SK-N-SH (cell line): Measurements from ENCODE around the gene FTO. TPM values are rescaled to one million over a fixed set of nuclear protein-coding genes. Genes with fewer than 3 reads are reported as not detected.

Experiments
- CTCF ChIA-PET: fragments of 300-600, 350-600 bp; formaldehyde crosslinking; extraction: SDS; loops from one replicate; lab custom pipeline; 2021; lab: Yijun Ruan, JAX
- POLR2A ChIA-PET: fragments of 350-600 bp; sonication (Branson Sonifier 250); formaldehyde crosslinking; extraction: SDS; loops from one replicate; lab custom pipeline; 2020; ENCODE audit warnings: antibody characterized with exemption, inconsistent platforms; lab: Yijun Ruan, JAX
- DNase-seq: peaks from one replicate; pipeline ENCODE4 v3.0.0; 2012
- H2AFZ ChIP-seq: fragments of 200-600 bp; sonication (generic); 2 replicates; pipeline ENCODE4 v1.8.1; 2016; ENCODE audit warnings: antibody characterized with exemption, mild to moderate bottlenecking, low read depth
- H3F3A ChIP-seq: fragments of 200-600 bp; sonication (generic); replicated peaks from 2 replicates; pipeline ENCODE3; 2016; ENCODE audit warnings: antibody characterized with exemption, mild to moderate bottlenecking; ENCODE audit not compliant: insufficient read depth
- H3K27ac ChIP-seq, 2 experiments: fragments of 200-500 bp in 1 of 2; fragments of 200-600 bp in 1 of 2; sonication (Bioruptor generic) in 1 of 2; sonication (generic), shearing (Covaris generic) in 1 of 2; 2 replicates each; pipeline versions ENCODE4 v1.5.1 to v1.6.1; 2014 to 2016; ENCODE audit warnings: low read depth in 2 of 2, inconsistent platforms in 1 of 2, low read length in 1 of 2, mild to moderate bottlenecking in 1 of 2, mixed read lengths in 1 of 2
- H3K27me3 ChIP-seq: fragments of 200-600 bp; sonication (generic), shearing (Covaris generic); 2 replicates; pipeline ENCODE4 v1.6.1; 2016; ENCODE audit warnings: mixed run types; ENCODE audit not compliant: insufficient read depth
- H3K36me3 ChIP-seq, 2 experiments: fragments of 200-500 bp in 1 of 2; fragments of 200-600 bp in 1 of 2; sonication (Bioruptor generic) in 1 of 2; sonication (generic) in 1 of 2; replicated peaks in 1 of 2; 2 replicates each; pipeline versions ENCODE3 to v1.5.1; 2014 to 2016; ENCODE audit warnings: low read length in 1 of 2, mild to moderate bottlenecking in 1 of 2; ENCODE audit not compliant: insufficient read depth in 2 of 2, control insufficient read depth in 1 of 2
- H3K4me1 ChIP-seq, 2 experiments: fragments of 200-500 bp in 1 of 2; fragments of 200-600 bp in 1 of 2; sonication (Bioruptor generic) in 1 of 2; sonication (generic), shearing (Covaris generic) in 1 of 2; 2 replicates each; pipeline versions ENCODE4 v1.5.1 to v1.6.1; 2014 to 2016; ENCODE audit warnings: low read depth in 1 of 2, low read length in 1 of 2, mixed run types in 1 of 2; ENCODE audit not compliant: insufficient read depth in 2 of 2, control insufficient read depth in 1 of 2
- H3K4me2 ChIP-seq: fragments of 200-600 bp; sonication (generic), shearing (Covaris generic); 2 replicates; pipeline ENCODE4 v1.6.1; 2017; ENCODE audit warnings: mixed run types
- H3K4me3 ChIP-seq, 2 experiments: fragments of 200-500 bp in 1 of 2; fragments of 200-600 bp in 1 of 2; sonication (Bioruptor generic) in 1 of 2; sonication (generic), shearing (Covaris generic) in 1 of 2; 2 replicates each; pipeline versions ENCODE4 v1.5.1 to v1.8.1; 2014 to 2016; ENCODE audit warnings: low read depth in 2 of 2, inconsistent platforms in 1 of 2, low read length in 1 of 2, mild to moderate bottlenecking in 1 of 2, mixed read lengths in 1 of 2, moderate library complexity in 1 of 2
- H3K79me2 ChIP-seq: fragments of 200-600 bp; sonication (generic); 2 replicates; pipeline ENCODE4 v1.8.1; 2017; ENCODE audit warnings: mild to moderate bottlenecking; ENCODE audit not compliant: insufficient read depth
- H3K9ac ChIP-seq: fragments of 200-600 bp; sonication (generic); 2 replicates; pipeline ENCODE4 v1.6.1; 2017; ENCODE audit warnings: mixed run types
- H3K9me2 ChIP-seq: fragments of 200-600 bp; sonication (generic); 2 replicates; pipeline ENCODE4 v1.6.1; 2017; ENCODE audit warnings: mixed run types
- H3K9me3 ChIP-seq: fragments of 200-600 bp; sonication (generic); 2 replicates; pipeline ENCODE4 v1.6.1; 2017; ENCODE audit warnings: mixed run types, mild to moderate bottlenecking, moderate library complexity
- H4K20me1 ChIP-seq: fragments of 200-600 bp; sonication (generic); 2 replicates; pipeline ENCODE4 v1.6.1; 2017; ENCODE audit warnings: mild to moderate bottlenecking, mixed run types; ENCODE audit not compliant: insufficient read depth
- EP300 ChIP-seq, 2 experiments: IDR thresholded peaks; 2 replicates each; pipeline versions ENCODE4 v1.4.0 to v1.6.1; 2012; ENCODE audit warnings: borderline replicate concordance in 1 of 2, low read depth in 1 of 2, low read length in 1 of 2
- FOSL2 ChIP-seq: IDR thresholded peaks from 2 replicates; pipeline ENCODE4 v1.4.0; 2012; ENCODE audit warnings: low read depth, mild to moderate bottlenecking, moderate library complexity, borderline replicate concordance
- GATA2 ChIP-seq: sonication (generic); formaldehyde crosslinking; IDR thresholded peaks from 2 replicates; pipeline ENCODE4 v1.5.0; 2020; ENCODE audit warnings: mild to moderate bottlenecking, missing genetic modification reagents
- IRF3 ChIP-seq: fragments of 150-350 bp; IDR thresholded peaks from 2 replicates; pipeline ENCODE4 v1.6.1; 2016; ENCODE audit warnings: mild to moderate bottlenecking, low read depth, low read length
- JUND ChIP-seq: IDR thresholded peaks from 2 replicates; pipeline ENCODE4 v1.4.0; 2012
- MEF2A ChIP-seq: IDR thresholded peaks from 2 replicates; pipeline ENCODE4 v1.4.0; 2012; ENCODE audit warnings: low read depth, borderline replicate concordance
- NFIC ChIP-seq: IDR thresholded peaks from 2 replicates; pipeline ENCODE4 v1.4.0; 2012; ENCODE audit warnings: borderline replicate concordance
- RAD21 ChIP-seq: IDR thresholded peaks from 2 replicates; pipeline ENCODE4 v1.6.1; 2012; ENCODE audit warnings: mild to moderate bottlenecking, low read length
- RCOR1 ChIP-seq: fragments of 150-350 bp; IDR thresholded peaks from 2 replicates; pipeline ENCODE4 v1.6.1; 2017; ENCODE audit warnings: antibody characterized with exemption, low read length
- REST ChIP-seq: IDR thresholded peaks from 2 replicates; pipeline ENCODE4 v1.6.1; 2012; ENCODE audit warnings: mild to moderate bottlenecking, low read depth, low read length, moderate library complexity
- SMC3 ChIP-seq: IDR thresholded peaks from 2 replicates; pipeline ENCODE4 v1.6.1; 2012; ENCODE audit warnings: low read depth, low read length, improper control_type of control experiment
- TCF12 ChIP-seq: IDR thresholded peaks from 2 replicates; pipeline ENCODE4 v1.4.0; 2012
- YY1 ChIP-seq: IDR thresholded peaks from 2 replicates; pipeline ENCODE4 v1.4.0; 2012; ENCODE audit warnings: low read depth, mild to moderate bottlenecking
- WGBS: methylation state at CpG from one replicate; pipeline ENCODE4 v1.1.6; 2017; ENCODE audit warnings: low lambda C conversion rate; 5-methylcytosine and 5-hydroxymethylcytosine counted together
- polyA plus RNA-seq, 3 experiments: library from polyadenylated mRNA; depleted of rRNA; stranded (reverse); fragments of >200 nt; gene quantifications; 2 replicates each; pipeline ENCODE4 v1.2.3, GENCODE V29; 2012

Gene FTO
- polyA plus RNA-seq, 1 of the 3 experiments (the other 2 are of a cell fraction), result 41.2 TPM

GRCh38 chr16:53899431-53899830 lies 195.5 kb downstream of the FTO start:
- H3K4me2 ChIP-seq, result no peak overlapping the region
- no peak overlapping the region for H3K9ac ChIP-seq
- H3K4me1 ChIP-seq, result peaks cover 9 to 15% of the 10 kb centered on the region in 2 experiments; a peak in 3 of 4 replicates
- WGBS, result 90% methylated on average over 1 of the region's 1 CpG
- H3K36me3 ChIP-seq, result peaks cover 2 to 3% of the 10 kb centered on the region in 2 experiments
- H4K20me1 ChIP-seq, result no peaks in the 10 kb centered on the region
- H3K79me2 ChIP-seq, result no peaks in the 10 kb centered on the region
- no peak overlapping the region for H3K4me3 ChIP-seq
- H3F3A ChIP-seq, result no peaks in the 10 kb centered on the region
- ChIA-PET CTCF (interaction anchor here (1.0 to 1.8 kb wide), 3 partner anchors 12 to 162 kb away, joined by 4 to 6 read pairs (median 5); no protein-coding TSS in a partner anchor), POLR2A (no interaction called here)
- H3K27me3 ChIP-seq, result no peaks in the 10 kb centered on the region
- no peak overlapping the region for H2AFZ ChIP-seq
- no peak overlapping the region for H3K27ac ChIP-seq
- no peaks in the 10 kb centered on the region for H3K9me2 ChIP-seq
- no peak for TF ChIP-seq GATA2 (CRISPR knock-in tag)
- no peak for DNase-seq
- H3K9me3 ChIP-seq, result no peaks in the 10 kb centered on the region

- WGBS, result 70% methylated on average over 4 of the region's 4 CpGs
- Histone ChIP-seq H3K27me3 (no peaks in the 10 kb centered on the region), H3K9ac (no peak overlapping the region), H3K4me2 (no peak overlapping the region), H3K4me1 (peaks cover 6 to 8% of the 10 kb centered on the region in 2 experiments; a peak in 3 of 4 replicates), H4K20me1 (no peaks in the 10 kb centered on the region), H2AFZ (no peak overlapping the region), H3K4me3 (no peak overlapping the region), H3K9me3 (no peaks in the 10 kb centered on the region), H3F3A (no peaks in the 10 kb centered on the region), H3K79me2 (no peaks in the 10 kb centered on the region), H3K9me2 (no peaks in the 10 kb centered on the region), H3K27ac (peak overlapping the region in 1 of 2 experiments; percentile 55; a peak in 1 of 4 replicates), H3K36me3 (peaks cover 2 to 3% of the 10 kb centered on the region in 2 experiments)
- CTCF ChIA-PET, result interaction anchor here (1.1 to 1.8 kb wide), 2 partner anchors 8 to 11 kb away, joined by 4 to 5 read pairs; no protein-coding TSS in a partner anchor
- TF ChIP-seq IRF3 (no peak), YY1 (no peak), EP300 (IDR thresholded peaks at IDR 0.05; ENCODE audit: borderline replicate concordance in 1 of 2, low read depth in 1 of 2, low read length in 1 of 2) (peak in 1 of 2 experiments; percentile 63; a peak in 1 of 4 replicates), SMC3 (no peak), MEF2A (no peak), RAD21 (0 out of 2 replicates have a peak, but pooled peaks have one; percentile 10), GATA2 (CRISPR knock-in tag) (peak; percentile 90), REST (no peak), JUND (no peak), TCF12 (no peak), NFIC (no peak), FOSL2 (no peak), RCOR1 (peak; percentile 29; the same call in 1 of the 2 replicates)
- DNase-seq, result peak; percentile 18
- POLR2A ChIA-PET, result no interaction called here
Observed at GRCh38 chr16:53900667-53901066, 196.7 kb downstream of the FTO start.
